ENCODE results near the gene JADE1.

DNA sequence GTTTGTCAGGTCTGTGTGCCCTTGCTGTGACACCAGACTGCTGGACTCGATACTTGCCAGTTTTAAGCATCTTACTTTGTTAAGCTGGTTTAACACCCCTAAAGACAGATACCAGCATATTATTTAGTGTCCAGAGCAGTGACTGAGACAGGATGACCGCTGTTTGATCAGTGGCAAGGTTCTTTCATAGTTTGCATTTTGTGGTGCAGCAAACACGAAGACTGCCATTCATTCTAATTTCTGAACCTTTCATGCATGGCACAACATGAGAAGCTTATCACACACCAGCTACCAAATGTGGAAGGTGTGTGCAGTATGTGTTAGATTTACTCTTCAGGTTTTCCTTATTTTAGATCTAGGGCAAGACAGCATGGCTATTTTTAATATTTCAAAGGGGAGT, 28.2 kb downstream of the JADE1 start:
- TF ChIP-seq, protein P1, sequence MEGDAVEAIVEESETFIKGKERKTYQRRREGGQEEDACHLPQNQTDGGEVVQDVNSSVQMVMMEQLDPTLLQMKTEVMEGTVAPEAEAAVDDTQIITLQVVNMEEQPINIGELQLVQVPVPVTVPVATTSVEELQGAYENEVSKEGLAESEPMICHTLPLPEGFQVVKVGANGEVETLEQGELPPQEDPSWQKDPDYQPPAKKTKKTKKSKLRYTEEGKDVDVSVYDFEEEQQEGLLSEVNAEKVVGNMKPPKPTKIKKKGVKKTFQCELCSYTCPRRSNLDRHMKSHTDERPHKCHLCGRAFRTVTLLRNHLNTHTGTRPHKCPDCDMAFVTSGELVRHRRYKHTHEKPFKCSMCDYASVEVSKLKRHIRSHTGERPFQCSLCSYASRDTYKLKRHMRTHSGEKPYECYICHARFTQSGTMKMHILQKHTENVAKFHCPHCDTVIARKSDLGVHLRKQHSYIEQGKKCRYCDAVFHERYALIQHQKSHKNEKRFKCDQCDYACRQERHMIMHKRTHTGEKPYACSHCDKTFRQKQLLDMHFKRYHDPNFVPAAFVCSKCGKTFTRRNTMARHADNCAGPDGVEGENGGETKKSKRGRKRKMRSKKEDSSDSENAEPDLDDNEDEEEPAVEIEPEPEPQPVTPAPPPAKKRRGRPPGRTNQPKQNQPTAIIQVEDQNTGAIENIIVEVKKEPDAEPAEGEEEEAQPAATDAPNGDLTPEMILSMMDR (conservative IDR thresholded peaks at IDR 0.05; ENCODE audit: low read depth in 2 of 2), result no peak
- TF ChIP-seq EZH2phosphoT487 (IDR thresholded peaks at IDR 0.05; ENCODE audit: unreplicated experiment), result no peak
- no peak for TF ChIP-seq NANOG (IDR thresholded peaks at IDR 0.05; ENCODE audit: borderline replicate concordance)
- TF ChIP-seq, protein P2, sequence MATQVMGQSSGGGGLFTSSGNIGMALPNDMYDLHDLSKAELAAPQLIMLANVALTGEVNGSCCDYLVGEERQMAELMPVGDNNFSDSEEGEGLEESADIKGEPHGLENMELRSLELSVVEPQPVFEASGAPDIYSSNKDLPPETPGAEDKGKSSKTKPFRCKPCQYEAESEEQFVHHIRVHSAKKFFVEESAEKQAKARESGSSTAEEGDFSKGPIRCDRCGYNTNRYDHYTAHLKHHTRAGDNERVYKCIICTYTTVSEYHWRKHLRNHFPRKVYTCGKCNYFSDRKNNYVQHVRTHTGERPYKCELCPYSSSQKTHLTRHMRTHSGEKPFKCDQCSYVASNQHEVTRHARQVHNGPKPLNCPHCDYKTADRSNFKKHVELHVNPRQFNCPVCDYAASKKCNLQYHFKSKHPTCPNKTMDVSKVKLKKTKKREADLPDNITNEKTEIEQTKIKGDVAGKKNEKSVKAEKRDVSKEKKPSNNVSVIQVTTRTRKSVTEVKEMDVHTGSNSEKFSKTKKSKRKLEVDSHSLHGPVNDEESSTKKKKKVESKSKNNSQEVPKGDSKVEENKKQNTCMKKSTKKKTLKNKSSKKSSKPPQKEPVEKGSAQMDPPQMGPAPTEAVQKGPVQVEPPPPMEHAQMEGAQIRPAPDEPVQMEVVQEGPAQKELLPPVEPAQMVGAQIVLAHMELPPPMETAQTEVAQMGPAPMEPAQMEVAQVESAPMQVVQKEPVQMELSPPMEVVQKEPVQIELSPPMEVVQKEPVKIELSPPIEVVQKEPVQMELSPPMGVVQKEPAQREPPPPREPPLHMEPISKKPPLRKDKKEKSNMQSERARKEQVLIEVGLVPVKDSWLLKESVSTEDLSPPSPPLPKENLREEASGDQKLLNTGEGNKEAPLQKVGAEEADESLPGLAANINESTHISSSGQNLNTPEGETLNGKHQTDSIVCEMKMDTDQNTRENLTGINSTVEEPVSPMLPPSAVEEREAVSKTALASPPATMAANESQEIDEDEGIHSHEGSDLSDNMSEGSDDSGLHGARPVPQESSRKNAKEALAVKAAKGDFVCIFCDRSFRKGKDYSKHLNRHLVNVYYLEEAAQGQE (IDR thresholded peaks at IDR 0.05; ENCODE audit: unreplicated experiment), result no peak

Measured in GM23338 (cell line).